Common myeloid progenitor, CD34-positive (primary cell): ENCODE results near the gene PDZD4.

Experiments
- CTCF ChIA-PET: fragments of 350-600 bp; sonication (Branson Sonifier 250); formaldehyde crosslinking; loops from one replicate; lab custom pipeline; 2021; ENCODE audit warnings: antibody characterized with exemption; lab: Charles Lee
- POLR2A ChIA-PET: fragments of 350-600 bp; sonication (Branson Sonifier 250); formaldehyde crosslinking; loops from one replicate; lab custom pipeline; 2021; ENCODE audit warnings: antibody characterized with exemption; lab: Charles Lee
- DNase-seq, 3 donors: peaks; one replicate each; pipeline versions ENCODE4 v3.0.0 to v3.0.0-alpha.2; 2013
- H3K27ac ChIP-seq, 2 experiments: 1 replicate in 1 of 2; 2 replicates in 1 of 2; pipeline ENCODE4 v1.7.0; 2013; ENCODE audit warnings: inconsistent platforms in 2 of 2, low read length in 2 of 2, mild to moderate bottlenecking in 2 of 2, low read depth in 1 of 2, moderate library complexity in 1 of 2; ENCODE audit not compliant: severe bottlenecking in 2 of 2, insufficient read depth in 1 of 2, poor library complexity in 1 of 2
- H3K27me3 ChIP-seq, 5 experiments: replicated peaks in 2 of 5; 1 replicate in 3 of 5; 2 replicates in 2 of 5; pipeline versions ENCODE4 v1.6.1 to v1.7.0; 2013; ENCODE audit warnings: low read length in 4 of 5, mild to moderate bottlenecking in 2 of 5, moderate library complexity in 2 of 5, inconsistent platforms in 1 of 5; ENCODE audit not compliant: insufficient read depth in 5 of 5, control insufficient read depth in 4 of 5
- H3K36me3 ChIP-seq, 4 experiments: 1 replicate in 2 of 4; 2 replicates in 2 of 4; pipeline versions ENCODE4 v1.6.1 to v1.7.0; 2013; ENCODE audit warnings: low read length in 3 of 4, control low read depth in 1 of 4, mild to moderate bottlenecking in 1 of 4; ENCODE audit not compliant: control insufficient read depth in 4 of 4, insufficient read depth in 4 of 4
- H3K4me1 ChIP-seq, 4 experiments: 1 replicate in 3 of 4; 2 replicates in 1 of 4; pipeline versions ENCODE4 v1.6.1 to v1.7.1; 2013; ENCODE audit warnings: low read length in 3 of 4, mild to moderate bottlenecking in 3 of 4, control low read depth in 1 of 4, inconsistent platforms in 1 of 4, moderate library complexity in 1 of 4; ENCODE audit not compliant: control insufficient read depth in 4 of 4, insufficient read depth in 4 of 4; ENCODE audit errors: control extremely low read depth in 1 of 4
- H3K4me3 ChIP-seq, 7 experiments: 1 replicate in 4 of 7; 2 replicates in 3 of 7; pipeline versions ENCODE4 v1.5.1 to v1.7.0; 2013; ENCODE audit warnings: mild to moderate bottlenecking in 7 of 7, low read length in 6 of 7, moderate library complexity in 6 of 7, inconsistent platforms in 2 of 7, low read depth in 2 of 7, control low read depth in 1 of 7; ENCODE audit not compliant: insufficient read depth in 4 of 7, control insufficient read depth in 1 of 7; ENCODE audit errors: extremely low read depth in 1 of 7
- H3K9me3 ChIP-seq, 5 experiments: 1 replicate in 4 of 5; 2 replicates in 1 of 5; pipeline versions ENCODE4 v1.6.1 to v1.7.1; 2013; ENCODE audit warnings: low read length in 4 of 5, mild to moderate bottlenecking in 2 of 5, inconsistent platforms in 1 of 5, low read depth in 1 of 5, moderate library complexity in 1 of 5; ENCODE audit not compliant: control insufficient read depth in 4 of 5, insufficient read depth in 2 of 5; ENCODE audit errors: control extremely low read depth in 1 of 5
- WGBS: methylation state at CpG from one replicate; pipeline ENCODE4 v1.1.5; 2013; ENCODE audit not compliant: insufficient coverage; 5-methylcytosine and 5-hydroxymethylcytosine counted together

Gene PDZD4

DNA sequence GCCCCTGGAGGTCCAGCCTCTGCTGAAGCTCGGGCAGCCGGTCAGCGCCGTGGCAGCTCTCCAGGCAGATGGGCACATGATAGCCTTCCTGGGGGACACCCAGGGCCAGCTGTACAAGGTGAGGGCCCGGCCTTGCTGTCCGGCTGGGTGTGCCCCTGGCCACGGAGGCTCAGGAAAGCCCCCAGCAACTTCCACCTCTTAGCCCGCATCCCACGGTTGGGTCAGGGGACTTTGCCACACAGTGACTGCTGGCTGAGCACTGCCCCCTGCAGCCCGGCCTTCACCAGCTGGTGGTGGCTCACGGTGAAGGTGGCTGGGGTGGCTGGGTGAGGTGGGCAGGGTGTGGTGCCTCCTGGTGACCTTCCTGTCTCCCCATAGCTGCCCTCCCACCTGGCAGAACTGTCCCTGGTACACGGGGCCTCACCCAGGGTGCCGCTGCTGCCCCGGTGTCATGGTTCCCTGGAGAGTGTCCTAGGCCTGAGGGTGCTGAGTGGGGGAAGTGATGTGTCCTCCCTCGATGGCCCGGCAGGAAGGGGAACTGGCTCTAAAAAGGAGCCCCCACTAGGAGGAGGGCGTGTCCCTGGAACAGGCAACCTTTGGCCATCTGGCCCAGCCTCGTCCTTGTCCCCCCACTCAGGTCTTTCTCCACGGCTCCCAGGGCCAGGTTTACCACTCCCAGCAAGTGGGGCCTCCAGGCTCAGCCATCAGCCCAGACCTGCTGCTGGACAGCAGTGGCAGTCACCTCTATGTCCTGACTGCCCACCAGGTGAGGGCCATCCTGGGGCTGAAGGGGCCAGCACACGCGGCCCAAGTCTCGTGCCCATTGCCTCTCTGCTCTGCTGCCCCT lies 61.8 kb downstream of the PDZD4 start:
- DNase-seq, result peak in 1 of 3 donors; percentile 11
- Histone ChIP-seq H3K4me3 (no peak overlapping the region), H3K27me3 (no peaks in the 10 kb centered on the region), H3K36me3 (no peaks in the 10 kb centered on the region), H3K27ac (no peak overlapping the region), H3K4me1 (peaks cover 0 to 33% (median 25%) of the 10 kb centered on the region in 4 experiments), H3K9me3 (no peaks in the 10 kb centered on the region)
- WGBS, result 78% methylated on average over 19 of the region's 22 CpGs
- CTCF ChIA-PET, result interaction anchor here (1.0 to 1.1 kb wide), 3 partner anchors 10 to 19 kb away, joined by 3 to 4 read pairs (median 3); no protein-coding TSS in a partner anchor
- POLR2A ChIA-PET, result no interaction called here

DNA sequence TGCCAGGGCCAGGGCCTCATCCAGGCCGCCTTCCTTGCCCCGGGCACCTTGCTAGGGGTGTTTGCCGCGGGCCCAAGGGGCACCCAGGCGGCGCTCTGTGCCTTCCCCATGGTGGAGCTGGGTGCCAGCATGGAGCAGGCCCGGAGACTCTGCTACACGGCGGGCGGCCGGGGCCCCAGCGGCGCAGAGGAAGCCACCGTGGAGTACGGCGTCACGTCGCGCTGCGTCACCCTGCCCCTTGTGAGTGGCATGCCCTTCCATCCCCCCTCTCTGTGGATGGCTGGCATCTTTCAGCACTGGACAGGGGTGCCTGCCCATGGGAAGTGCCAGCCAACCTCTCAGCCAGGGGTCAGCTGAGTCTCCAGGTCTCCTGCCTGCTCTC lies 62.7 kb downstream of the PDZD4 start:
- POLR2A ChIA-PET, result interaction anchor here (0.5 kb wide), 1 partner anchor 8 kb away, joined by 3 read pairs; no protein-coding TSS in a partner anchor

DNA sequence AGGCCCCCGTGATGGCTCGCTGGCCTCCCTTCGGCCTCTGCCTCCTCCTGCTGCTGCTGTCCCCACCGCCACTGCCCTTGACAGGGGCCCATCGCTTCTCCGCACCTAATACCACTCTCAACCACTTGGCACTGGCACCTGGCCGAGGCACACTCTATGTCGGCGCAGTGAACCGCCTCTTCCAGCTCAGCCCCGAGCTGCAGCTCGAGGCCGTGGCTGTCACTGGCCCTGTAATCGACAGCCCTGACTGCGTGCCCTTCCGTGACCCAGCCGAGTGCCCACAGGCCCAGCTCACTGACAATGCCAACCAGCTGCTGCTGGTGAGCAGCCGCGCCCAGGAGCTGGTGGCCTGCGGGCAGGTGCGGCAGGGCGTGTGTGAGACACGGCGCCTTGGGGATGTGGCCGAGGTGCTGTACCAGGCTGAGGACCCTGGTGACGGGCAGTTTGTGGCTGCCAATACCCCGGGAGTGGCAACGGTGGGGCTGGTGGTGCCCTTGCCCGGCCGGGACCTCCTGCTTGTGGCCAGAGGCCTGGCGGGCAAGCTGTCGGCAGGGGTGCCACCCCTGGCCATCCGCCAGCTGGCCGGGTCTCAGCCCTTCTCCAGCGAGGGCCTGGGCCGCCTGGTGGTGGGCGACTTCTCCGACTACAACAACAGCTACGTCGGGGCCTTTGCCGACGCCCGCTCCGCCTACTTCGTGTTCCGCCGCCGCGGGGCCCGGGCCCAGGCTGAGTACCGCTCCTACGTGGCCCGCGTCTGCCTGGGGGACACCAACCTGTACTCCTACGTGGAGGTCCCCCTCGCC lies 63.3 kb downstream of the PDZD4 start:
- Histone ChIP-seq H3K4me3 (no peak overlapping the region), H3K27ac (no peak overlapping the region), H3K36me3 (no peaks in the 10 kb centered on the region), H3K9me3 (no peaks in the 10 kb centered on the region), H3K27me3 (no peaks in the 10 kb centered on the region), H3K4me1 (peaks cover 0 to 33% (median 25%) of the 10 kb centered on the region in 4 experiments)
- no peak for DNase-seq
- WGBS, result 87% methylated on average over 55 of the region's 56 CpGs
- CTCF ChIA-PET, result interaction anchor here (0.9 to 1.8 kb wide), 4 partner anchors 11 to 156 kb away, joined by 3 to 5 read pairs (median 3); no protein-coding TSS in a partner anchor
- POLR2A ChIA-PET, result no interaction called here

More for the DNA sequence above, 62.7 kb downstream of the PDZD4 start:
- H3K4me1 ChIP-seq, result peaks cover 0 to 33% (median 25%) of the 10 kb centered on the region in 4 experiments
- 95% methylated on average over 18 of the region's 20 CpGs for WGBS
- no peaks in the 10 kb centered on the region for H3K9me3 ChIP-seq
- no peak overlapping the region for H3K27ac ChIP-seq
- H3K4me3 ChIP-seq, result no peak overlapping the region
- CTCF ChIA-PET, result interaction anchor here (1.0 to 1.1 kb wide), 3 partner anchors 11 to 12 kb away, joined by 3 to 4 read pairs (median 3); no protein-coding TSS in a partner anchor
- no peak for DNase-seq
- H3K36me3 ChIP-seq, result no peaks in the 10 kb centered on the region
- H3K27me3 ChIP-seq, result no peaks in the 10 kb centered on the region

DNA sequence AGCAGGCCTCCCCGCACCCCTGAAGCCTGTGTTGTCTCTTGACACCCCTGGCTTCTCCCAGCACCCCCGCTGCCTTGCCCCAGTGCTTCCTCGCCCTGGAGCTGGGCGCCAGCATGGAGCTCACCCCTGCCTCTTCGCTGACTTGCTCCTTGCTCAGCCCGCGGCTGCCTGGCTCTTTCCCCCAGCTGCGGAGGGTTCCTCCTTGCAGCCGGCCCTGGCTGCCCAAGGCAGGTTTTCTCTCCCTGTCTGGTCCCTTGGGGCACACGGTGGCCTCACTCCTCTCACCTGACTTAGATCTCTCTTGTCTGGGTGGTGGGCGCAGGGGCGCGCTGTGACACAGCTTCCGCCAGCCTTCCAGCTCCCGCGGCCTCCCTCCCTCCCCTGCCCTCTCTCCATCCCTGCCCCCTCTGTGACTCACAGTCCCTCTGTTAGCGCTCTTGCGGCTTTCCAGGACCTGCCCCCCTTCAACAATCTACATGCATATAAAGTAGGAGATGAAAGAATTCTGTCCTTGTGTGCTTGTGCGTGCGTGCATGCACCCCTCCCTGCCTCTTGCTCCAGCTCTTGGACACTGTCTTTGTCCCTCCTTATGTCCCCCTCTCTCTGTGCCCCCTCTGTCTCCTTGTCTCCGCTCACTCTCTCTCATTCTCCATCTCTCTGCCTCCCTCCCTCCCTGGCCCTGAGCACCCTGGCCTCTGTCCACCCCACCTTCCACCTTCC lies 64.1 kb downstream of the PDZD4 start:
- CTCF ChIA-PET, result interaction anchor here (0.9 to 1.9 kb wide), 5 partner anchors 12 to 186 kb away, joined by 3 to 5 read pairs (median 3); no protein-coding TSS in a partner anchor
- Histone ChIP-seq H3K4me1 (peaks cover 0 to 33% (median 25%) of the 10 kb centered on the region in 4 experiments), H3K4me3 (peak overlapping the region in 1 of 7 experiments; percentile 33), H3K36me3 (no peaks in the 10 kb centered on the region), H3K9me3 (no peaks in the 10 kb centered on the region), H3K27me3 (peaks cover 0 to 3% (median 0%) of the 10 kb centered on the region in 5 experiments), H3K27ac (peak overlapping the region in 1 of 2 experiments; percentile 58)
- WGBS, result 55% methylated on average over 12 of the region's 21 CpGs
- POLR2A ChIA-PET, result no interaction called here
- peak; percentile 50 to 84 (median 77) for DNase-seq

DNA sequence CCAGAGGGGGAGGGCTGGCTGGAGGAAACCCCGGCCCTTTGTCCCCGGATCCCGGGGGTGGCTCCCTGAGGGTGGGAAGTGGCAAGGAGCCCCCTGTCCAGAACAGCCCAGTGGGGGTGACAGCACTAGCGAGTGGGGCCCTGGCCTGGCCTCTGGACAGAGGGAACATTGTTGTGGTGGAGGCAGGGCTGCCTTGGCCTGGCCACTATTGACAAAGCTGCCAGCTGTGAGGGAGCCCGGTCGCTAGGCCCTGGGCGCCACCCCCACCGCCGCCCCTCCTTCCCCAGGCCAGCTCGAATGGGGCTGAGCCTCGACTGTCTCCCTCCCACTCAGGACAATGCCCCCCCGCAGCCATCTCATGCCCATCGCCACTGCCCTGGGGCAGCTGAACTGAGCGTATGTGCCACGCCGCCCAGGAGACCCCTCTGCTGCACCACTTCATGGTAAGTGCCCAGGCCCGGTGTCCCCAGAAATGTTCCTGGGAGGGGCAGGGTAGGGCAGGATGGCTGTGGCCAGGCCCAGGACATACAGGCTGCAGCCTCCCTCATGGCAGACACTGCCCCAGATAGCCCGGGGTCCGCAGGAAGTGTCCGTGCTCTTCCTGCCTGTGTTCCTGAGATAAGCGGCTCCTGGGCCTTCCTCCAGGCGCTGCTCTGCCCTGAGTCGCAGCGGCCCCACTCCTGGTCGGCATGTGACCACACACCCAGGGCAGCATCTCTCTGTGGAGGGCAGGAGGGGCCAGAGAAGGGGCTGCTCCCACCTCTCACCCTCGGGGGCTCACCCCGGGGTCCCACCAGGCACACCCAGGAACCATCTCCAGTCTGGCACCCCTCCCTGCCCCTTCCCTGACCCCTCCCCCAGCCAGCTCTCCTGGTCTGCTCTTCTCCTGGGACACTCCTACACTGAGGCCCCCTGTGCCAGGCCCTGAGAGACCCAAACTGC lies 64.9 kb downstream of the PDZD4 start:
- H3K9me3 ChIP-seq, result no peaks in the 10 kb centered on the region
- H3K27ac ChIP-seq, result peak overlapping the region in 1 of 2 experiments; percentile 58
- CTCF ChIA-PET, result interaction anchor here (0.9 to 1.9 kb wide), 3 partner anchors 141 to 187 kb away, joined by 3 to 4 read pairs (median 3); no protein-coding TSS in a partner anchor
- peaks cover 0 to 3% (median 0%) of the 10 kb centered on the region in 5 experiments for H3K27me3 ChIP-seq
- peaks cover 0 to 33% (median 25%) of the 10 kb centered on the region in 4 experiments for H3K4me1 ChIP-seq
- no peaks in the 10 kb centered on the region for H3K36me3 ChIP-seq
- no peak for DNase-seq
- POLR2A ChIA-PET, result no interaction called here
- 68% methylated on average over 27 of the region's 27 CpGs for WGBS
- peak overlapping the region in 1 of 7 experiments; percentile 33 for H3K4me3 ChIP-seq

DNA sequence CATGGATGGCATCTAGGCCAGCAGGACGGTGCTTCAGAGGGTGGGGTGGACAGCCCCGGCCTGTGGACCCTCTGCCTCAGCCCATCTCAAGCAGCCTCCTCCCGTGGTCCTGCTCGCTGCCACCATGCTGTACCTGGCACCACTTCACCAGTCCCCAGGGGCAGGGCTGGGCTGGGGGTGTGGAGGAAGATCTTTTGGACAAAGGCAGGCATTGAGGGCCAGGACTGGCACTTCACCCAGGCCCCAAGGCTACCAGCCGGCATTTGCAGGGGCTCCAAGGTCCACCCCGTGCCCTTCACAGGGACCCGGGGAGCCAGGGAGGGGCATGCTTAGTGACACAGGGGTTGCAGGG lies 65.6 kb downstream of the PDZD4 start:
- H3K4me1 ChIP-seq, result peaks cover 0 to 33% (median 25%) of the 10 kb centered on the region in 4 experiments
- no peaks in the 10 kb centered on the region for H3K36me3 ChIP-seq
- H3K4me3 ChIP-seq, result no peak overlapping the region
- no peaks in the 10 kb centered on the region for H3K9me3 ChIP-seq
- CTCF ChIA-PET, result interaction anchor here (1.9 to 2.4 kb wide), 2 partner anchors 182 to 184 kb away, joined by 4 to 11 read pairs; no protein-coding TSS in a partner anchor
- WGBS, result 94% methylated on average over 6 of the region's 7 CpGs
- POLR2A ChIA-PET, result no interaction called here
- H3K27me3 ChIP-seq, result peaks cover 0 to 3% (median 0%) of the 10 kb centered on the region in 5 experiments
- DNase-seq, result no peak
- no peak overlapping the region for H3K27ac ChIP-seq
